AG09309 (cell line): ENCODE measurements around the gene RLF.

Source experiments
- DNase-seq: peaks from one replicate; pipeline ENCODE4 v3.0.0-alpha.2; 2010; ENCODE audit warnings: low read depth
- H3K4me3 ChIP-seq: 2 replicates; pipeline ENCODE4 v1.5.1; 2011; ENCODE audit warnings: mild to moderate bottlenecking, low read depth, low read length, moderate library complexity; ENCODE audit not compliant: control insufficient read depth
- CTCF ChIP-seq: IDR thresholded peaks from 2 replicates; pipeline ENCODE4 v1.5.1; 2011; ENCODE audit warnings: mild to moderate bottlenecking, low read depth, low read length, inconsistent platforms; ENCODE audit not compliant: insufficient read depth, control insufficient read depth; ENCODE audit errors: missing control alignments

The RLF gene

DNA sequence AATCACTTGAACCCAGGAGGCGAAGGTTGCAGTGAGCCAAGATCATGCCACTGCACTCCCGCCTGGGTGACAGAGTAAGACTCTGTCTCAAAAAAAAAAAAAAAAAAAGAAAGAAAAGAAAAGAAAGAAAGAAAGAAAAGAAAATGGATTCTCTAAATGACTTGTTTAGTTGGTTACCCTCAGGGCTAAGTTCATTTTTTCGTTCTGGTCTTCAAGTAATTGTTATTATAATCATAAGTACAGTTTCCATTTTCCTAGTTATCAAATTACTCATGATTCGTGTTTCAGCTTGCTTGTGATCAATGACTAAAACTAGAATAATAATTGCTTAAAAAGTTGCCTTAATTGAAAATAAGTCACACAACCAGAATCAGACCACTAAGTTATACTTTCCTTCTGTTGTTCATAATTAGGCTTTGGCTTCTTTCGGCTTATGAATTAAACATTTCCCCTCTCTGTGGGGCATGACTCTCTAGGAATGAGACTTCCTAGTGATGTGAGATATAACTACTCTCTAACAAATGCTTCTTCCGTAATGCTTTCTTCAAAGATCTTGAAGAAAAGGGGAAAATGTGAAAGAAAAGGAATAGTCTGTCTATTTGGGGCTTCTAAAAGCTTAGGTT, 9.6 kb upstream of the RLF start:
- no peak for DNase-seq
- TF ChIP-seq CTCF: no peak
- H3K4me3 ChIP-seq: no peak overlapping the region

GRCh38 chr1:40153073-40153770, 8.0 kb upstream of the RLF start:
- no peak overlapping the region for H3K4me3 ChIP-seq
- peak; percentile 27 for DNase-seq

GRCh38 chr1:40155135-40155534, 6.1 kb upstream of the RLF start:
- no peak for DNase-seq
- no peak overlapping the region for H3K4me3 ChIP-seq
- no peak for TF ChIP-seq CTCF

More at GRCh38 chr1:40153073-40153770, 8.0 kb upstream of the RLF start:
- TF ChIP-seq CTCF: peak; percentile 66

- no peak overlapping the region for H3K4me3 ChIP-seq
- DNase-seq: no peak
- no peak for TF ChIP-seq CTCF
Measured at GRCh38 chr1:40155910-40156309, 5.3 kb upstream of the RLF start.

DNA sequence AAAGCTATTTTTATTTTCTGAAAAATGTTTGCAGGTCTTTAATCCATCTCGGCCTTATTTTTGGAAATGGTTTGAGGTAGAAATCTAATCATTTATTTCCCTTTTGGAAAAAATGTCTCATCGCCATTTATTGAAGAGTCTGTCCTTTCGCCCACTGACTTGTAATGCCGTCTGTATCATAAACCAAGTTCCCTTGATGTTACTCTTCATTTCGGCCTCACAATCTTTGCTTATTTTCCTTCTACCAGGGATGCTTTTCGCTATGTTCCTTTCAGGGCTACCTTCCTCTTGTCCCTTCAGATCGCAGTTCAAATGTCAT, 422 bp upstream of the RLF start:
- TF ChIP-seq CTCF: no peak
- H3K4me3 ChIP-seq: peak overlapping the region; percentile 69
- DNase-seq: no peak

DNA sequence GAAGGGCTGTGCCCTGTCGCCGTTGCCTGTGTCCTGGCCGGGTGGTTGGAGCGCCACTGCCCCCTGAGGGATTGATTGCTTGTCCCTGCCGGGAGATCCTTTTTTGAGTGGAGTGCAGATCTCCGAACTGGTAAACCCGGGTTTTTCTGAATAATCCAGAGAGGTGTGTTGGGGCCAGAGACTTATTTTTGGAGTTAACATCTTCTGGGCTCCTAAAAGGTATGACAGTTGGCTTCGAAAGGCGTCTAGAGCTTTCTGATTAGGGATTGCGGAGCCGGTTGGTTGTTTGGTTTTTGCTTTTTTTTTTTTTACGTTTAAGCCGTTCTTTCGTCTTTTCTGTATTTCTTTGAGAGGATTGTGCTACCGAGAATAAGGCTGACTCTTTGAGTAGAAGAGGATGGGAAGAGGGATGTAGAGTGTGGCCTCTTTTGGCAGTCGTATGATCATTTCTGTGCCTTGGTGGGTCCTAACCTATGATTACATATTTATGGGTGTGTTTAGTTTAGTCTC, 756 bp downstream of the RLF start:
- TF ChIP-seq CTCF: no peak
- DNase-seq: no peak
- H3K4me3 ChIP-seq: peak overlapping the region; percentile 69
